ENCODE results near the gene TMEM53. TPM values are rescaled to one million over a fixed set of nuclear protein-coding genes. Genes with fewer than 3 reads are reported as not detected.

Gene TMEM53
- total and polyA plus RNA-seq, 2 donors (not counting 1 experiment from before 2014, with no cell fraction given) = 8.1 to 11.6 TPM

DNA sequence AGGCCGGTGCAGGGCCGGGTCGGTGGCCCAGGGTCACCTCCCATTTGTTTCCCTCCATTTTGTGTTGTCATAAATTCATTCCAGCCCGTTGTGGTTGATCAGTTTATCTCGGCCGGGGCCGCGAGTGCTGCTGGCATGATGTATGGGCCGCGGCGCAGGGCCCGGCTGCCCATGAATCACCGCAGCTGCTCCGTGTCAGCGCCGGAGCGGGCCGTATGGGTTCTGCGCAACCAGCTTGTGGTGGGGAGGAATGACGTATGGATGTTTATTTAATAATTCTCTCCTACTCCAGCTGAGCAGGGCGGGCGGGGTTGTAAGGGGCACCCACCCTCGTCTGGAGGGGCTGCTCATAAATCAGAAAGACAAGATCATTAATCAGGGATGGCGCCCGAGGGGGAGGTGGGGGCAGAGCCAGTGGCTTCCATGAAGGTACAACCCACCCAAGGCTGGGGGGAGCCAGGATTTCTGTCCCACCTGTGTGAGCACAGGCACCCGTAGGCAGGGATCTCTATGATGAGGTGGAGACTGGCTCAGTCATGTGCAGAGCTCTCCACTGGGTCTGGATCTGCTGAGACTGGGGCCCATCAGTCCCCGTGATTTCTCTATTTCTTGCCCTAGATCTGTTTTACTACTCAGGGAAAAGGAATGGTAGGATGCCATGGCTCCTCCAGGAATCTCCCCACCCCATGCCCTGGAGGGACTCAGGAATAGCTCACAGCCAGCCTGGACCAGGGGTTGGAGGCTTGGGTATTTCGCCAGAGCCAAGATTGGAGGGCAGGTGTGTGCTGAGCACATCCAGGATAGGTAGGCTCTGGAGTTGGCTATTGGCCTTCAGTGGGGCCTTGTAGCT lies 27.8 kb downstream of the TMEM53 start:
- DNase-seq (ENCODE audit: low read depth in 2 of 2) = peak; percentile 62 to 93

DNA sequence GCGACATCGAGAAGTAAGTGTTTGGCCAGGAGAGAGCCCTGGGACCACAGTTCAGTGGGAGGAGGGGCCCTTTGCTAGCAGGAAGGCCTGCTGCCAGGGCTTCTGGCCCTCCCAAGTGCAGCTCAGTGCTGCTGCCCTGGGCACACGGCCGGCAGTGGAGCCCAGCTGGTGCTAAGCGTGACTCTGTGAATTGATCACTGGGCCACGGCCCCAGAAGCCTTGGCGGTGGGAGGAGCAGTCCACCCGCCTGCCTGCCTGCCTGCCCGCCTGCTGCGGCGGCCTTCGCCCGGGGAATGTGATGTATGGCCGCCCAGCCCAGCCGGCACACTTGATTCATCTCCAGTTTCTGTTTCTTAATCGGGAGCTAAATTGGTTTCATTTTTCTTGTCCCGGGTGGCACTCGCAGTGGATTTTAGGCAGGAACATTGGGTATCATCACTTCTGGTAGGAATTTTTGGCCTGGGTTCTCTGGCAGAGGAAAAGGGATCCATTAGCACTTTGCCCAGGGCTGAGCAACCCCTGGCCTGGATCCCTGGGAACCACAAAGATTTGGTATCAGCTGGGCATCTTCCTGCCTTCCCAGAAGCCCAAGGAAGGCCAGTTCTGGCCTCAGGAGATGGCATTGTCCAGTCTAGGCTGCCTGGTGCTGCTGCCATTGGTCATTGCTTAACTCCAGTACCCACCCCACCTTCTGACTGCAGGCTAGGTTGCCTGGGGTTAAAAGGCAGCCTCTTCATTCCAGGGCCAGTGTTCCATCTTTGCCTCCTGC lies 28.6 kb downstream of the TMEM53 start:
- H3K27ac ChIP-seq (ENCODE audit: insufficient read depth, low read length) = peak overlapping the region; percentile 68
- H3K9ac ChIP-seq (ENCODE audit: insufficient read depth, low read length) = no peak overlapping the region
- peaks cover 8% of the 10 kb centered on the region for H3K4me1 ChIP-seq (ENCODE audit: control insufficient read depth, extremely low read depth, insufficient read depth, low read length)
- peaks cover 28% of the 10 kb centered on the region for H3K36me3 ChIP-seq (ENCODE audit: control insufficient read depth, insufficient read depth, low read length)
- peak overlapping the region; percentile 2 for H3K4me2 ChIP-seq (ENCODE audit: extremely low read depth, insufficient read depth, low read length)
- H3K4me3 ChIP-seq (replicated peaks in 1 of 4; ENCODE audit: control extremely low read depth in 1 of 4, insufficient read depth in 1 of 4, low read depth in 3 of 4, low read length in 4 of 4) = peak overlapping the region in 1 of 4 experiments; percentile 10
- TF ChIP-seq EZH2 (IDR thresholded peaks at IDR 0.05; ENCODE audit: low read length, missing control alignments) = no peak
- TF ChIP-seq, protein P1, sequence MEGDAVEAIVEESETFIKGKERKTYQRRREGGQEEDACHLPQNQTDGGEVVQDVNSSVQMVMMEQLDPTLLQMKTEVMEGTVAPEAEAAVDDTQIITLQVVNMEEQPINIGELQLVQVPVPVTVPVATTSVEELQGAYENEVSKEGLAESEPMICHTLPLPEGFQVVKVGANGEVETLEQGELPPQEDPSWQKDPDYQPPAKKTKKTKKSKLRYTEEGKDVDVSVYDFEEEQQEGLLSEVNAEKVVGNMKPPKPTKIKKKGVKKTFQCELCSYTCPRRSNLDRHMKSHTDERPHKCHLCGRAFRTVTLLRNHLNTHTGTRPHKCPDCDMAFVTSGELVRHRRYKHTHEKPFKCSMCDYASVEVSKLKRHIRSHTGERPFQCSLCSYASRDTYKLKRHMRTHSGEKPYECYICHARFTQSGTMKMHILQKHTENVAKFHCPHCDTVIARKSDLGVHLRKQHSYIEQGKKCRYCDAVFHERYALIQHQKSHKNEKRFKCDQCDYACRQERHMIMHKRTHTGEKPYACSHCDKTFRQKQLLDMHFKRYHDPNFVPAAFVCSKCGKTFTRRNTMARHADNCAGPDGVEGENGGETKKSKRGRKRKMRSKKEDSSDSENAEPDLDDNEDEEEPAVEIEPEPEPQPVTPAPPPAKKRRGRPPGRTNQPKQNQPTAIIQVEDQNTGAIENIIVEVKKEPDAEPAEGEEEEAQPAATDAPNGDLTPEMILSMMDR (conservative IDR thresholded peaks at IDR 0.05 in 1 of 2, IDR thresholded peaks at IDR 0.05 in 1 of 2; ENCODE audit: low read depth in 1 of 2, low read length in 2 of 2) = no peak
- no peaks in the 10 kb centered on the region for H3K79me2 ChIP-seq (ENCODE audit: control insufficient read depth, insufficient read depth, low read length)
- H3K27me3 ChIP-seq (ENCODE audit: control insufficient read depth, insufficient read depth, low read length) = no peaks in the 10 kb centered on the region
- H2AFZ ChIP-seq (ENCODE audit: low read length) = no peak overlapping the region
- no peaks in the 10 kb centered on the region for H4K20me1 ChIP-seq (ENCODE audit: control insufficient read depth, extremely low read depth, insufficient read depth, low read length)
- peak; percentile 68 to 90 for DNase-seq (ENCODE audit: low read depth in 2 of 2)
- H3K9me3 ChIP-seq (ENCODE audit: control insufficient read depth, insufficient read depth, low read depth, low read length) = no peaks in the 10 kb centered on the region

More for the DNA sequence above, 27.8 kb downstream of the TMEM53 start:
- Histone ChIP-seq H3K79me2 (ENCODE audit: control insufficient read depth, insufficient read depth, low read length) (no peaks in the 10 kb centered on the region), H3K27ac (ENCODE audit: insufficient read depth, low read length) (peak overlapping the region; percentile 68), H3K9me3 (ENCODE audit: control insufficient read depth, insufficient read depth, low read depth, low read length) (no peaks in the 10 kb centered on the region), H3K4me1 (ENCODE audit: control insufficient read depth, extremely low read depth, insufficient read depth, low read length) (peaks cover 8% of the 10 kb centered on the region), H4K20me1 (ENCODE audit: control insufficient read depth, extremely low read depth, insufficient read depth, low read length) (no peaks in the 10 kb centered on the region), H2AFZ (ENCODE audit: low read length) (no peak overlapping the region), H3K36me3 (ENCODE audit: control insufficient read depth, insufficient read depth, low read length) (peaks cover 30% of the 10 kb centered on the region), H3K4me2 (ENCODE audit: extremely low read depth, insufficient read depth, low read length) (no peak overlapping the region), H3K9ac (ENCODE audit: insufficient read depth, low read length) (no peak overlapping the region), H3K27me3 (ENCODE audit: control insufficient read depth, insufficient read depth, low read length) (no peaks in the 10 kb centered on the region), H3K4me3 (replicated peaks in 1 of 4; ENCODE audit: control extremely low read depth in 1 of 4, insufficient read depth in 1 of 4, low read depth in 3 of 4, low read length in 4 of 4) (no peak overlapping the region)
- TF ChIP-seq EZH2 (IDR thresholded peaks at IDR 0.05; ENCODE audit: low read length, missing control alignments) = no peak

DNA sequence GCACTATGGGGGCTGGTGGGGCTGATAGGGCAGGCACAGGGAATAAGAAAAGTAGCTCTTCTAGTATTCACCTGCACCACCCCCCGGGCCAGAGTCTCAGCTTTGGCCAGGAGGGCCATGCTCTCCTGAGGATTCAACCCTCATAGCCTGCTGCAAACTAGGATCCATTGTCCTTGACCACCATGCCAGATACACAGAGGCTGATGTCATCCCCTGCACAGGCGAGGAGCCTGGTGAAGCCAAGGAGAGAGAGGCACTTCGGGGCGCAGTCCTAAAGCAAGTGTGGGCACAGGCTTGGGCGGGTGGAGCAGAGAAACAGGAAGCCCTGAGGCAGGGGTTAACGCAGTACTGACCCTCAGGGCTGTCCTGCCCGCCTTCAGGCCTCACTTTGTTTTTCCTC lies 29.5 kb downstream of the TMEM53 start:
- Histone ChIP-seq H3K4me3 (replicated peaks in 1 of 4; ENCODE audit: control extremely low read depth in 1 of 4, insufficient read depth in 1 of 4, low read depth in 3 of 4, low read length in 4 of 4) (no peak overlapping the region), H3K27me3 (ENCODE audit: control insufficient read depth, insufficient read depth, low read length) (no peaks in the 10 kb centered on the region), H3K9me3 (ENCODE audit: control insufficient read depth, insufficient read depth, low read depth, low read length) (no peaks in the 10 kb centered on the region), H4K20me1 (ENCODE audit: control insufficient read depth, extremely low read depth, insufficient read depth, low read length) (no peaks in the 10 kb centered on the region), H3K9ac (ENCODE audit: insufficient read depth, low read length) (no peak overlapping the region), H2AFZ (ENCODE audit: low read length) (no peak overlapping the region), H3K79me2 (ENCODE audit: control insufficient read depth, insufficient read depth, low read length) (no peaks in the 10 kb centered on the region), H3K4me2 (ENCODE audit: extremely low read depth, insufficient read depth, low read length) (no peak overlapping the region), H3K27ac (ENCODE audit: insufficient read depth, low read length) (no peak overlapping the region), H3K36me3 (ENCODE audit: control insufficient read depth, insufficient read depth, low read length) (peaks cover 28% of the 10 kb centered on the region), H3K4me1 (ENCODE audit: control insufficient read depth, extremely low read depth, insufficient read depth, low read length) (peaks cover 8% of the 10 kb centered on the region)
- DNase-seq (ENCODE audit: low read depth in 2 of 2) = no peak
- TF ChIP-seq EZH2 (IDR thresholded peaks at IDR 0.05; ENCODE audit: low read length, missing control alignments) = no peak
- TF ChIP-seq, protein P1 (conservative IDR thresholded peaks at IDR 0.05 in 1 of 2, IDR thresholded peaks at IDR 0.05 in 1 of 2; ENCODE audit: low read depth in 1 of 2, low read length in 2 of 2) = no peak
